HepG2 (cell line): ENCODE results near the gene CNGA1. TPM values are rescaled to one million over a fixed set of nuclear protein-coding genes. Genes with fewer than 3 reads are reported as not detected.
A peak's percentile ranks its signal among the peaks of the same experiment; 100 is the strongest.

Source experiments
- ATAC-seq: fragments of 200-7000 bp; cut with Tn5 transposase; 3 replicates; pipeline ENCODE4 v1.9.1; 2020; ENCODE audit warnings: mild to moderate bottlenecking, moderate library complexity
- BruUV-seq: library from RNA; stranded (reverse); fragments of 400-500 nt; replicated peaks from 2 replicates; lab custom pipeline; 2021; lab: Mats Ljungman, UMichigan
- CTCF ChIA-PET: fragments of 300-600 bp; formaldehyde crosslinking; extraction: SDS; loops from one replicate; lab custom pipeline; 2021; ENCODE audit warnings: low total read pairs, inconsistent platforms, low intra/inter-chr PET ratio; lab: Yijun Ruan, JAX
- POLR2A ChIA-PET: fragments of 350-600 bp; sonication (Branson Sonifier 250); formaldehyde crosslinking; loops from one replicate; lab custom pipeline; 2020; ENCODE audit warnings: antibody characterized with exemption, inconsistent platforms; lab: Yijun Ruan, JAX
- DNase-seq: peaks from one replicate; pipeline ENCODE4 v3.0.0-alpha.2; 2015; ENCODE audit warnings: low spot score
- FAIRE-seq: peaks from 3 replicates; lab custom pipeline; 2011; peaks lifted over from hg19 to GRCh38; lab: Jason Lieb, UNC
- H2AFZ ChIP-seq: one replicate; pipeline ENCODE4 v1.6.1; 2011; ENCODE audit warnings: low read length, inconsistent platforms
- H3K27ac ChIP-seq: fragments of 300-600 bp; 3 replicates; pipeline ENCODE4 v1.8.0; 2011; ENCODE audit warnings: mixed run types, mild to moderate bottlenecking, mixed read lengths, low read length, inconsistent platforms; ENCODE audit not compliant: insufficient read depth; ENCODE audit errors: extremely low read length
- H3K27me3 ChIP-seq, 2 experiments: fragments of 200-600 bp in 1 of 2; 2 replicates in 1 of 2; 3 replicates in 1 of 2; pipeline versions ENCODE4 v1.6.0 to v1.8.0; 2011; ENCODE audit warnings: low read length in 2 of 2, mild to moderate bottlenecking in 2 of 2, moderate library complexity in 2 of 2, inconsistent platforms in 1 of 2; ENCODE audit not compliant: insufficient read depth in 2 of 2, control insufficient read depth in 1 of 2
- H3K36me3 ChIP-seq, 2 experiments: fragments of 200-600 bp in 1 of 2; replicated peaks in 1 of 2; 2 replicates in 1 of 2; 3 replicates in 1 of 2; pipeline versions ENCODE4 v1.5.1 to v1.8.0; 2011; ENCODE audit warnings: low read length in 2 of 2, inconsistent platforms in 1 of 2; ENCODE audit not compliant: insufficient read depth in 2 of 2, control insufficient read depth in 1 of 2
- H3K4me1 ChIP-seq: 2 replicates; pipeline ENCODE4 v1.5.1; 2012; ENCODE audit warnings: low read length, inconsistent platforms; ENCODE audit not compliant: insufficient read depth
- H3K4me2 ChIP-seq: 2 replicates; pipeline ENCODE4 v1.6.0; 2011; ENCODE audit warnings: low read depth, low read length, inconsistent platforms
- H3K4me3 ChIP-seq, 3 experiments: fragments of 200-600 bp in 1 of 3; sonication (generic), shearing (Covaris generic) in 1 of 3; replicated peaks in 1 of 3; 2 replicates each; pipeline ENCODE4 v1.5.1; 2011 to 2016; ENCODE audit warnings: low read length in 3 of 3, inconsistent platforms in 2 of 3, low read depth in 2 of 3, mild to moderate bottlenecking in 2 of 3, control low read depth in 1 of 3, mixed read lengths in 1 of 3; ENCODE audit not compliant: insufficient read depth in 1 of 3
- H3K79me2 ChIP-seq: one replicate; pipeline ENCODE4 v1.6.1; 2011; ENCODE audit warnings: low read length, inconsistent platforms; ENCODE audit not compliant: insufficient read depth
- H3K9ac ChIP-seq: 2 replicates; pipeline ENCODE4 v1.6.0; 2011; ENCODE audit warnings: mild to moderate bottlenecking, low read depth, low read length, inconsistent platforms; ENCODE audit not compliant: insufficient read depth
- H3K9me3 ChIP-seq: 2 replicates; pipeline ENCODE4 v1.5.1; 2012; ENCODE audit warnings: mild to moderate bottlenecking, low read length
- H4K20me1 ChIP-seq: 2 replicates; pipeline ENCODE4 v1.6.0; 2011; ENCODE audit warnings: inconsistent platforms, mild to moderate bottlenecking, low read length, moderate library complexity; ENCODE audit not compliant: insufficient read depth
- CCAR2 ChIP-seq: fragments of 200-400 bp; formaldehyde crosslinking; optimal IDR thresholded peaks from 2 replicates; pipeline ENCODE3; 2018; ENCODE audit warnings: low read depth, mild to moderate bottlenecking, low read length, moderate library complexity
- PAX8 ChIP-seq: sonication (generic); formaldehyde crosslinking; IDR thresholded peaks from 2 replicates; pipeline ENCODE4 v1.8.0; 2022; ENCODE audit warnings: mild to moderate bottlenecking, missing genetic modification reagents, borderline replicate concordance
- PRMT3 ChIP-seq: sonication (generic); formaldehyde crosslinking; IDR thresholded peaks from 2 replicates; pipeline ENCODE4 v1.8.1; 2022; ENCODE audit warnings: low read depth, mild to moderate bottlenecking, moderate library complexity, missing genetic modification reagents, borderline replicate concordance
- STAT6 ChIP-seq: sonication (generic); formaldehyde crosslinking; IDR thresholded peaks from 2 replicates; pipeline ENCODE4 v1.4.0; 2020; ENCODE audit warnings: missing genetic modification reagents, mild to moderate bottlenecking, borderline replicate concordance
- WGBS: methylation state at CpG from one replicate; pipeline ENCODE4 v1.1.6; 2017; ENCODE audit warnings: low lambda C conversion rate; 5-methylcytosine and 5-hydroxymethylcytosine counted together
- in situ Hi-C: cut with HindIII; loops from 2 replicates; pipeline ENCODE4 v1.10.0; 2017; ENCODE audit warnings: low pct_unique_long_range_greater_than_20kb; ENCODE audit not compliant: extremely low pct_ligation_motif_present
- intact Hi-C: fragments of 100-400 bp; cut with micrococcal nuclease; formaldehyde crosslinking; loops from one replicate; pipeline ENCODE4 v1.10.0; 2022; ENCODE audit not compliant: unreplicated experiment
- polyA plus RNA-seq, 8 experiments: library from polyadenylated mRNA; depleted of rRNA in 3 of 8; stranded (reverse) in 7 of 8; unstranded in 1 of 8; fragments of >200 nt; fragmentation: Illumina TruSeq in 4 of 8; extraction: Trizol in 4 of 8; gene quantifications; 2 replicates each; pipeline versions ENCODE4 v1.2.1 to v1.2.3, GENCODE V29; 2011 to 2016; ENCODE audit warnings: low read depth in 4 of 8, missing spikeins in 1 of 8, mixed read lengths in 1 of 8; ENCODE audit not compliant: insufficient read depth in 1 of 8
- total RNA-seq, 5 experiments: library from RNA; depleted of rRNA; stranded (reverse); fragments of >200 nt; fragmentation: Illumina TruSeq; extraction: Trizol; gene quantifications; 2 replicates each; pipeline ENCODE4 v1.2.3, GENCODE V29; 2016; ENCODE audit warnings: low read depth in 1 of 5
- TF ChIP-seq, protein P1 (sequence below): IDR thresholded peaks from 2 replicates; pipeline ENCODE4 v1.6.1; 2016; ENCODE audit warnings: missing genetic modification reagents, missing compliant biosample characterization
- TF ChIP-seq, protein P2 (sequence below): sonication (generic); formaldehyde crosslinking; IDR thresholded peaks from 2 replicates; pipeline ENCODE4 v1.8.0; 2022; ENCODE audit warnings: missing genetic modification reagents, mild to moderate bottlenecking, borderline replicate concordance

The CNGA1 gene
- total and polyA plus RNA-seq, 2 of the 13 experiments (the other 11 are each of a cell fraction or from before 2014, with no cell fraction given) = 0.22 to 0.40 TPM

DNA sequence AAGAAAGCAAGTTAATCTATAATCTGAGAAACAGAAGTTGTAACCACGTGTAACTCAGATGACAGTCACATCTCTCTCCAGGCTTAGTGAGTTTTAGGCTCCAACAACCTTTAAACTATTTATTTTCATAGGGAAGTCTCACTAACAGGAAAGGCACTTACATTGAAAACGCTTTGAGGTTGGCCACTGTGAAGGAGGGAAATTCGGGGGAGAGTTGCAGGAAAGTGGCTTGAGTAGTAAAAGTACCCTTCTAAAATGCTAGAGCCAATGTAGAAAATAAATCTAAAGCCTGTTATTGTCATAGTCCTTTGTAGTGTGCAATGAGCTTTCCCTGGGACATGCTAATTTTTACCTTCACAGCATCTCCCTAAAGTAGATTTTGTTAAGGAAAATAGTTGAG, 101.1 kb downstream of the CNGA1 start:
- peak overlapping the region; percentile 100 for H2AFZ ChIP-seq
- TF ChIP-seq PRMT3 (CRISPR knock-in tag) = no peak
- TF ChIP-seq, protein P1, sequence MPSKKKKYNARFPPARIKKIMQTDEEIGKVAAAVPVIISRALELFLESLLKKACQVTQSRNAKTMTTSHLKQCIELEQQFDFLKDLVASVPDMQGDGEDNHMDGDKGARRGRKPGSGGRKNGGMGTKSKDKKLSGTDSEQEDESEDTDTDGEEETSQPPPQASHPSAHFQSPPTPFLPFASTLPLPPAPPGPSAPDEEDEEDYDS (CRISPR knock-in tag) = no peak
- no peak for TF ChIP-seq STAT6 (CRISPR knock-in tag)
- no peak for TF ChIP-seq CCAR2
- TF ChIP-seq PAX8 (CRISPR knock-in tag) = no peak
- TF ChIP-seq, protein P2, sequence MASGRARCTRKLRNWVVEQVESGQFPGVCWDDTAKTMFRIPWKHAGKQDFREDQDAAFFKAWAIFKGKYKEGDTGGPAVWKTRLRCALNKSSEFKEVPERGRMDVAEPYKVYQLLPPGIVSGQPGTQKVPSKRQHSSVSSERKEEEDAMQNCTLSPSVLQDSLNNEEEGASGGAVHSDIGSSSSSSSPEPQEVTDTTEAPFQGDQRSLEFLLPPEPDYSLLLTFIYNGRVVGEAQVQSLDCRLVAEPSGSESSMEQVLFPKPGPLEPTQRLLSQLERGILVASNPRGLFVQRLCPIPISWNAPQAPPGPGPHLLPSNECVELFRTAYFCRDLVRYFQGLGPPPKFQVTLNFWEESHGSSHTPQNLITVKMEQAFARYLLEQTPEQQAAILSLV (CRISPR knock-in tag) = no peak
- TF ChIP-seq, all 625 proteins: peak for 0
- CTCF ChIA-PET = no interaction called here
- Histone ChIP-seq H3K9me3 (no peaks in the 10 kb centered on the region), H3K27me3 (no peaks in the 10 kb centered on the region; a peak in 1 of 5 replicates), H3K36me3 (peaks cover 0 to 5% of the 10 kb centered on the region in 2 experiments; a peak in 1 of 5 replicates), H3K4me1 (peaks cover 35% of the 10 kb centered on the region), H4K20me1 (peaks cover 11% of the 10 kb centered on the region; the same call in 1 of the 2 replicates), H3K4me2 (peak overlapping the region; percentile 98), H3K27ac (no peak overlapping the region), H3K79me2 (peaks cover 37% of the 10 kb centered on the region), H3K9ac (peak overlapping the region; percentile 65; the same call in 1 of the 2 replicates), H3K4me3 (peak overlapping the region; percentile 80 to 96 (median 80); a peak in 5 of 6 replicates)
- BruUV-seq = no TSS peak
- intact Hi-C loops (no loop called here), in situ Hi-C loops (no loop called here)
- FAIRE-seq (no peak), ATAC-seq (no peak), DNase-seq (no peak)
- POLR2A ChIA-PET = no interaction called here
- 7% methylated on average over 3 of the region's 3 CpGs for WGBS
